Nephron (organoid): ENCODE measurements around the gene USP10.

ENCODE experiments used
- H3K27ac Mint-ChIP-seq, 3 experiments: 2 replicates each; pipeline ENCODE4 v1.8.0; 2020; ENCODE audit warnings: mixed read lengths in 3 of 3, mild to moderate bottlenecking in 2 of 3, moderate library complexity in 1 of 3
- H3K27me3 Mint-ChIP-seq: 2 replicates; pipeline ENCODE4 v1.8.0; 2021; ENCODE audit warnings: low read depth, mild to moderate bottlenecking, moderate library complexity, mixed read lengths
- H3K36me3 Mint-ChIP-seq: 2 replicates; pipeline ENCODE4 v1.8.0; 2020; ENCODE audit warnings: low read depth, mixed read lengths
- H3K4me1 Mint-ChIP-seq: 2 replicates; pipeline ENCODE4 v1.8.0; 2020; ENCODE audit warnings: mixed read lengths
- H3K4me3 Mint-ChIP-seq, 3 experiments: 2 replicates each; pipeline ENCODE4 v1.8.0; 2020; ENCODE audit warnings: mild to moderate bottlenecking in 3 of 3, mixed read lengths in 3 of 3, moderate library complexity in 2 of 3
- H3K9me3 Mint-ChIP-seq: 2 replicates; pipeline ENCODE4 v1.8.0; 2020; ENCODE audit warnings: mixed read lengths
- CTCF ChIP-seq, 3 experiments: fragments of 200-600 bp; sonication (generic); IDR thresholded peaks; one replicate each; pipeline ENCODE4 v1.5.0; 2021; ENCODE audit warnings: antibody characterized with exemption in 3 of 3; ENCODE audit not compliant: unreplicated experiment in 3 of 3

Gene USP10

GRCh38 chr16:84675423-84675822 is 24.4 kb upstream of the USP10 start:
- Mint-ChIP-seq H3K4me3 (no peak overlapping the region), H3K9me3 (no peaks in the 10 kb centered on the region), H3K27ac (no peak overlapping the region), H3K36me3 (no peaks in the 10 kb centered on the region), H3K27me3 (peaks cover 18% of the 10 kb centered on the region), H3K4me1 (peaks cover 5% of the 10 kb centered on the region)
- TF ChIP-seq CTCF (IDR thresholded peaks at IDR 0.05; ENCODE audit: unreplicated experiment in 3 of 3), result no peak

GRCh38 chr16:84675884-84676283 is 23.9 kb upstream of the USP10 start:
- Mint-ChIP-seq H3K4me1 (peaks cover 5% of the 10 kb centered on the region), H3K4me3 (no peak overlapping the region), H3K27me3 (peaks cover 17% of the 10 kb centered on the region), H3K27ac (no peak overlapping the region), H3K36me3 (no peaks in the 10 kb centered on the region), H3K9me3 (no peaks in the 10 kb centered on the region)
- no peak for TF ChIP-seq CTCF (IDR thresholded peaks at IDR 0.05; ENCODE audit: unreplicated experiment in 3 of 3)

GRCh38 chr16:84677017-84677803 is 22.6 kb upstream of the USP10 start:
- Mint-ChIP-seq H3K9me3 (no peaks in the 10 kb centered on the region), H3K4me1 (peaks cover 5% of the 10 kb centered on the region), H3K27me3 (peaks cover 12% of the 10 kb centered on the region), H3K36me3 (no peaks in the 10 kb centered on the region), H3K4me3 (no peak overlapping the region), H3K27ac (no peak overlapping the region)
- TF ChIP-seq CTCF (IDR thresholded peaks at IDR 0.05; ENCODE audit: unreplicated experiment in 3 of 3), result no peak

GRCh38 chr16:84677849-84678248 is 22.0 kb upstream of the USP10 start:
- TF ChIP-seq CTCF (IDR thresholded peaks at IDR 0.05; ENCODE audit: unreplicated experiment in 3 of 3), result no peak
- H3K36me3 Mint-ChIP-seq, result no peaks in the 10 kb centered on the region
- peaks cover 5% of the 10 kb centered on the region for H3K4me1 Mint-ChIP-seq
- no peak overlapping the region for H3K4me3 Mint-ChIP-seq
- H3K9me3 Mint-ChIP-seq, result no peaks in the 10 kb centered on the region
- peaks cover 9% of the 10 kb centered on the region for H3K27me3 Mint-ChIP-seq
- no peak overlapping the region for H3K27ac Mint-ChIP-seq

- H3K27ac Mint-ChIP-seq, result no peak overlapping the region
- peaks cover 9% of the 10 kb centered on the region for H3K27me3 Mint-ChIP-seq
- peaks cover 5% of the 10 kb centered on the region for H3K4me1 Mint-ChIP-seq
- no peaks in the 10 kb centered on the region for H3K9me3 Mint-ChIP-seq
- no peak overlapping the region for H3K4me3 Mint-ChIP-seq
- no peaks in the 10 kb centered on the region for H3K36me3 Mint-ChIP-seq
- no peak for TF ChIP-seq CTCF (IDR thresholded peaks at IDR 0.05; ENCODE audit: unreplicated experiment in 3 of 3)
Observed at GRCh38 chr16:84678541-84678940, 21.3 kb upstream of the USP10 start.
